GM21526 (cell line): ENCODE results near the gene DDX31.

Experiments used
- ATAC-seq: cut with Tn5 transposase; IDR thresholded peaks from one replicate; pipeline ENCODE4 v1.9.1; 2021; ENCODE audit warnings: moderate library complexity; ENCODE audit not compliant: unreplicated experiment, low FRiP score

Gene DDX31

DNA sequence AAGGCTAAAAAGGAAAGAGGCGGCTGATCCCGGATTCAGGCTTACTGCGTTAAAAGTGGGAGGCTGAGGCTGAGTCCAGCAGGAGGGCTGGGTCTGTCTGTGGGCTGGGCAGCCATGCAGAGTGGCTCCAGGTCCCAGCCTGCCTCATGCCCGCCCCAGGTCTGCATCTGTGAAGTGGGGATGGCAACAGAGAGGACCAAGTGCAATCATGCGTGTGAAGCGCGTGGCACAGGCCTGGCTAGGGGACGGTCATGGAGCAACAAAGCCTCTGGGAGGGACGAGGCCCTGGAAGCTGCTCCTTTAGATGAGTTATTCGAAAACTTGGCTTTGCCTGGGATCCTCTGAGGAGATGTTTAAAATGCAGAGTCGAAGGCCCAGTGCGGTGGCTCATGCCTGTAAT, 117.7 kb downstream of the DDX31 start:
- no peak for ATAC-seq

DNA sequence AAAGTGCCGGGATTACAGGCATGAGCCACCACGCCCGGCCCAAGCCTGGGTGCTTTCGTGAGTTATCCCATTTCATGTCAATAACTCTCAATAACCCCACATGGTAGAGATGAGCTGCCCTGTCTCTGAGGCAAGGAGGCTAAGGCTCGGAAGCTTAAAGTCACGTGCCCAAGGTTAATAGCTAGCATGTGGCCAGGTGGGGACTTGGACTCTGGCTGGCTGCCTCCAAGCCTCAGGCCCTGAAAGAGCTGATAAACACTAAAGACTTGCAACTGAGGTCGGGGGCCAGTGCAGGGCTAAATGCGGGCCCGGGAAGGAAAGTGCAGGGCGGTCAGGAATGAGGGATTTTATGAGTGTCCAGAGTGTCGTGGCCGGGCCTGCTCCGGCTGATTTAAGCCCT, 118.2 kb downstream of the DDX31 start:
- no peak for ATAC-seq

DNA sequence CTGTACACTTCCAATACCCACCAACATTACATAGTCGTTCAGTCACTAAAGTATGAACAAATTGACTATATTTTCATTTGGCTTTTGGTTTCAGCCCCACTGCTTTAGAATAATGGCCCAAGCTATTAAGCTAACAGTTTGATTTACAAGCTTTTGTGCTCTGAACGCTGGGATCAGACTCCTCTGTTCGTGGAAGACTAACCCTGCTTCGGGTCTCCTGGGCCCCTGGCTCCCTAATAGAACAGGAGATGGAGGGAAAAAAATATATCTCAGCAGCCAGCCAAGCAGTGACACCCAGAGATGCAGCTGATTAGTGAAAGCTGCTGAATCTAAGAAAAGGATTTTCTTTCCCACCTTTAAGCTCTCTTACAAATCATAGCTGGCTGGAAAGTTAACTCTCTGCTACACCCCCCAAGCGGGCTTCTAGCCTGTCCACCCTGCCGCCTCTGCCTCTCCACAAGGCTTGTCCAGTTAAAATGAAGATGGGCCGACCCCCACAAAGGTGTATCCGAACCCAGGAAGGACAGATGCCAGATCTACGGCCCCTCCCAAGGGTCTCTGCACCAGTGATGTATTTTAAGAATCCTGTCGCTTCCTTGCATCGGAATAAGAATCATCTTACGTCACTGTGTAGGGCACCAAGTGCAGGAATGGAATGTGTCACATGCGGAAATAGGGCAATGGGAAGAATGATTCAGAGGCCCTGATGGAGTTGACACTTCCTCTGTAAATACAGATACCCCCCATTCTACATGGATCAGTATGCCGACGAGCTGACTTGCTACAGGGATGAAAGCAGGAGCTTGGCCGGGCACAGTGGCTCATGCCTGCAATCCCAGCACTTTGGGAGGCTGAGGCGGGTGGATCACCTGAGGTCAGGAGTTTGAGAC, 120.8 kb downstream of the DDX31 start:
- ATAC-seq, result no peak

DNA sequence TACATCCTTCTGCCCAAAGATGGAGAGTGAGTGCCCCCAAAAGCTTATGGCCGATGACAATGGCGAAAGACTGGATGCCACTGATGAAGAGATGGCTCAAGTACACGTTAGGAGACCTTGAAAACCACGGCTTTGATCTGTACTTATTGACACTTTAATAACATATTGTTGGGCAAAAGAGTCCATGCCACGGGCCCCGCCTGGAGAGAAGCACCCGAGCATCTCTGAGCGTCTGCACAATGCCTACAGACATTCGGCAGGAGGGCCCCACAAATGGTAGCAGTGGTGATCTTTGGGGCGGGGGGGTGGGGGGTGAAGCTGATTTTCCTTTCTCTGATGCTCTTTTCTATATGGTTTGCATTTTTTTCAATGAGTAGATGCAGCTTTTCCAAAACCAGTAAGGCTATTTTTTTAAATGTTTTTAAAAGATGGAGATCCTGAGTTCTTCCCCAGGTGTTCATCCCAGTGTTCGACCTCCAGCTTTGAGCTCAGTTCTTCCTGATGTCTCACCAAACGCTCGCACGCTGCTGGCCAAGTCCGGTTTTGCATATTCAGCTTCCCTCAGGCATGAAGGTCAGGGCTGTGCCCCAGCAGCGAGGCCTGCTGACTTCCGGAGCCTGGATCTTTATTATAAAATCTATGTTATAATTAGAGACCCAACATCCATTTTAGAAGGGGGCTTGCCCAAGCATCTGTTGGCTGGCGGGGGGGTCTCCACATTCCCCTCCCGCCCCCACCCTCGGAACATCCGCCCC, 121.6 kb downstream of the DDX31 start:
- ATAC-seq, result no peak

DNA sequence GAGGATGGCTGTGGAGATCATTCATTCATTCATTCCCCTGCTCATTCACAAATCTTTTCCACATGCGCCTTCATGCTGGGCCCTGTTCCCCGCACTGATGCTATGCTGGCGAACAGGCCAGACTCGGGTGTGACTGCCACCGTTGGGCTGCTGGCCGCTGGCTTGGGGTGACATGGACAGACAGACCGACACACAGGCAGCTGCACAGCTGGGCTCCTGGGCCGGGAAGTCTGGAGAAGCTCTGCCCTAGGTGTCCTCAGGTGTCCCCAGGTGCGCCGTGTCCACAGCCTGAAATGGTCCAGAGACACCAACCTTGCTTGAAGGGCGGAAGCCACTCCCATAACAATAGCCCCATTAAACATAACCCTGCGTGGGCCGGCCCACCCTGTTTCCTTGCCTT, 122.3 kb downstream of the DDX31 start:
- no peak for ATAC-seq

DNA sequence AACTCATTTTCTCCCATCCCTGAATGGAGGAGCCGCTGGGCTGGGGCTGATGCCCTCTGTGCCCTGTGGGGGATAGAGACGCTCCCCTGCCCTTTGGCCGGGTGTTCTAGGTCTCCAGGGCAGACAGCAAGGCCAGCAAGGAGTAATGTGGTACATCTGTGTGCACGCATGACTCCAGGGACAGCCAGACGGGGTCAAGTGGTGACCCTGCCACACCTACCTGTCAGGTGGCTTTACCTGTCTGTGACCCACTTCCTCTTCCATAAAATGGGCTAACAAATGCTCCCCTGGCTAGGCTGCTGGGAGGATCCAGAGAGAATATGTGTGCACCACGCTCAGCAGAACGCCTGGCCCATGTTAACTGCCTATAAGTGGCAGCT, 122.7 kb downstream of the DDX31 start:
- no peak for ATAC-seq

DNA sequence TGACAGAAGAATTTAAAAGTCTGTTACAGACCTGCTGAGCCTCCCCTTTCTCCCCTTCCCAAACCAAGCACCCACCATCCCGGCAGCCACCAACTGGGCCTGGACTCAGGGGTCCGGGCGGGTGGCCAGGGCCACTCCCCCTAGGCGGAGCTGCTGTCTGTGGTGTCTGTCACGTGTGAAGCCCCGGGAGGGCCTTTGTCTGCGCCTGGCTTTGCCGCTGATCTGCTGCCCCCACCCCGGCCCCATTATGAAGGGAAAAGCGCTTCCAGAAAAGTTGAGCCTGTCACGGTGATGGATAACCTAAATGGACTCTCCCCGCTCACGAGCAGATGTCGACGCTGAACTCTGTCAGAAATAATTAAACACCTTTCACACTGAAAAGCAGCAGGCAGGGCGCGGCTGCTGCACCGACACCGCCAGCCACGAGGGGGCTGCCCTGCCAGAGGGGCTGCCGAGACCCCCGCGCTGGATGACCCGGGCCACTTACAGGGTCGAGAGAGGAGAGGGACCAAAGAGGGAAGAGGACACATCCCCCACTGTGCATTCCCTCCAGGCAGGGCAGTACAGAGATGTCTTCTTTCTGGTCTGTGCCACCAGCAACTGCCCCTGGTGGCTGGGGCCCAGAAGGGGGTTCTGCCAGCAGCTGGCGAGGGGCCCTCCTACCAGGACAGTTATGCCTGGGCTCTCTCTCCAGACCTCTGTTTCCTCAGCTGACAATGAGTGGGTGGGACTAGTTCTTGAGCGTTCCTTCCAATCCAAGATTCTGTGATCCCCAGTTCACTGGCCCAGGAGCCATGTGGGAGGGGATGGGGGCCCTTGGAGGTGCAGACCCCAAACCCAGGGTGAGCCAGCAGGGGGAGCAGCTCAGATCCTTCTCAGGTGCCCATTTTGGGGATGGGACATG, 123.4 kb downstream of the DDX31 start:
- ATAC-seq, result no peak

DNA sequence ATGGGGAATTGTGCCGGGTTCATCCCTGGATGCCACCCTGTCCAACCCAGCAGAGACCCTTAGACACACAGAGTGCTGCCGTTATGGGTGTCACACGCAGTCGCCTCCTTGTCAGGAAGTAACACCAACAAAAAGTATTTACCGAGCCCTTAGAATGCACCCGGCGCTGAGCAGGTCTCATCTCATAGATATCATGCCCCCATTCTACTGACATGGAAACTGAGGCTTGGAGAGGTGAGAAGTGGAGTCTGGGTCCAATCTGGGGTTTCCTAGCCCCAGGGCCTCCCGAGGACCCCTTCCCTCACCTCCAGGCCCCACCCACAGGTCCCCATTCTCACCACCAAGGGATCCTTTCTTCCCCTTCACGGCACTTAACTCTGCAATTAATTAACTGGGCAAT, 124.2 kb downstream of the DDX31 start:
- ATAC-seq, result no peak

DNA sequence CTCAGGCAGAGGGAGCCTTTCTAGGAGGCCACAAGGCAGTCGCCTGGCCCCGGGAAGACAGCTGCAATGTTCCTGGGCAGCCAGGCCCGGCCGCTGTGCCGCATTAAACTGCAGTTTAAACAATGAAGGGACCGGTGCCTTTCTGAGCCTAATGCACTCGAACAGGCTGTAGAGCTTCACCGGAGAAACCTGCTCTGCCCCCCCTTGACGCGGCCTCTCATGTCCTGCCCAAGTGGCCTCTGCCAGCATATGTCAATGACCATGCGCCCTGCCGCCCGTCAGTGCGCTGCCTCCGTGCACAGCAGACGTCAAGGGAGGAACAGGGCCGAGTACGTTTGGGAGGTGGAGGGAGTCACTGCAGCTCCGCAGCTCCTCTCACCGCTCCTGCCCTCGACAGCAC, 125.8 kb downstream of the DDX31 start:
- ATAC-seq, result no peak

DNA sequence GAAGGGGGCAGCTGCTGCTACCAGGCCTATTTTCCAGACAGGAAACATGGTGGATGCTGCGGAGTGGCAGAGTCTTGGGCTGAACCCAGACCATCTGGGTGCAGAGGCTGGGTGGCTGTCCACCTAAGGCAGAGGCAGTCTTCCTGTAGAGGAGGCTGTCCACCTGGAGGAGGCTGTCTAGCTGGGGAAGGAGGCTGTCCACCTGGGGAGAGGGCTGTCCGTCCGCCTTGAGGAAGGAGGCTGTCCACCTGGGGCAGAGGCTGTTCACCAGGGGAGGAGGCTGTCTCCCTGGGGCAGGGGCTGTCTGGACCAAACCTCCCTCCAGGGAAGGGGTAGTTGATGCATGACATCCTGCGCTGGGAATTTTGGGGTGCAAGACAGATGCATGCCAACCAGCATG, 126.5 kb downstream of the DDX31 start:
- ATAC-seq, result no peak
